Breast epithelium (tissue), 4 donors: ENCODE measurements around the gene TRH. TPM values are rescaled to one million over a fixed set of nuclear protein-coding genes. Genes with fewer than 3 reads are reported as not detected.
"Not testable (repeated sequence)": the region's sequence is repeated elsewhere in the genome, so short reads cannot be mapped to it uniquely, and the experiment has no call there.

ENCODE experiments used
- DNase-seq, 2 donors: peaks; one replicate each; pipeline ENCODE4 v3.0.0-alpha.2; 2019; ENCODE audit warnings: low spot score in 2 of 2
- H3K27ac ChIP-seq, 2 donors: fragments of 200-600 bp; sonication (generic) in 1 of 2; one replicate each; pipeline ENCODE4 v1.5.1; 2016 to 2019; ENCODE audit warnings: mild to moderate bottlenecking in 1 of 2
- H3K27me3 ChIP-seq, 2 donors: fragments of 200-600 bp; sonication (generic) in 1 of 2; one replicate each; pipeline versions ENCODE4 v1.5.1 to v1.6.0; 2017 to 2019; ENCODE audit warnings: control low read depth in 1 of 2, mild to moderate bottlenecking in 1 of 2
- H3K36me3 ChIP-seq: fragments of 200-600 bp; one replicate; pipeline ENCODE4 v1.5.1; 2019
- H3K4me1 ChIP-seq, 2 donors: fragments of 200-600 bp; sonication (generic); one replicate each; pipeline ENCODE4 v1.5.1; 2016 to 2019; ENCODE audit warnings: control low read depth in 1 of 2
- H3K4me3 ChIP-seq, 3 donors: fragments of 200-600 bp; sonication (generic); 1 replicate in 2 of 3; 2 replicates in 1 of 3; pipeline ENCODE4 v1.5.1; 2016 to 2019; ENCODE audit warnings: mild to moderate bottlenecking in 3 of 3, moderate library complexity in 2 of 3
- H3K9me3 ChIP-seq, 2 donors: fragments of 200-600 bp; sonication (generic) in 1 of 2; one replicate each; pipeline ENCODE4 v1.5.1; 2016 to 2019; ENCODE audit warnings: control low read depth in 1 of 2
- CTCF ChIP-seq, 3 donors: fragments of 450-650 bp; IDR thresholded peaks; one replicate each; pipeline ENCODE4 v1.5.1; 2016 to 2017; ENCODE audit warnings: antibody characterized with exemption in 3 of 3, mild to moderate bottlenecking in 3 of 3, moderate library complexity in 3 of 3
- POLR2A ChIP-seq: fragments of 450-650 bp; IDR thresholded peaks from one replicate; pipeline ENCODE4 v1.6.1; 2016; ENCODE audit warnings: antibody characterized with exemption, mild to moderate bottlenecking, moderate library complexity
- POLR2AphosphoS5 ChIP-seq, 3 donors: sonication (generic); formaldehyde crosslinking; IDR thresholded peaks; one replicate each; pipeline ENCODE4 v1.6.1; 2017; ENCODE audit warnings: antibody characterized with exemption in 3 of 3
- intact Hi-C: fragments of 100-400 bp; cut with DNase I; formaldehyde crosslinking; loops from one replicate; pipeline ENCODE4 v1.15.1; 2023; ENCODE audit warnings: low total_unique reads
- total RNA-seq, 3 donors: library from RNA; depleted of rRNA; stranded (reverse); fragments of >200 nt; gene quantifications; one replicate each; pipeline ENCODE4 v1.1.0, GENCODE V29; 2016

The TRH gene
- total RNA-seq, 3 donors from 2014 or later, result not detected

- TF ChIP-seq CTCF (IDR thresholded peaks at IDR 0.05) (no peak), POLR2AphosphoS5 (IDR thresholded peaks at IDR 0.05) (no peak), POLR2A (no peak)
- no peaks in the 10 kb centered on the region for H3K4me1 ChIP-seq
- H3K9me3 ChIP-seq, result no peaks in the 10 kb centered on the region
- H3K4me3 ChIP-seq, result no peak overlapping the region
- H3K36me3 ChIP-seq, result no peaks in the 10 kb centered on the region
- no peak for DNase-seq
- no peaks in the 10 kb centered on the region for H3K27me3 ChIP-seq
- H3K27ac ChIP-seq, result no peak overlapping the region
- intact Hi-C loops, result no loop called here
Observed at GRCh38 chr3:129994883-129995559, 20.5 kb downstream of the TRH start.

- H3K27ac ChIP-seq, result no peak overlapping the region
- intact Hi-C loops, result no loop called here
- no peaks in the 10 kb centered on the region for H3K9me3 ChIP-seq
- no peaks in the 10 kb centered on the region for H3K27me3 ChIP-seq
- H3K4me1 ChIP-seq, result no peaks in the 10 kb centered on the region
- H3K36me3 ChIP-seq, result no peaks in the 10 kb centered on the region
- TF ChIP-seq CTCF (IDR thresholded peaks at IDR 0.05), result no peak
- TF ChIP-seq POLR2A, result no peak
- TF ChIP-seq POLR2AphosphoS5 (IDR thresholded peaks at IDR 0.05), result no peak
- DNase-seq, result no peak
- no peak overlapping the region for H3K4me3 ChIP-seq
Observed at GRCh38 chr3:129996073-129996472, 21.6 kb downstream of the TRH start.

DNA sequence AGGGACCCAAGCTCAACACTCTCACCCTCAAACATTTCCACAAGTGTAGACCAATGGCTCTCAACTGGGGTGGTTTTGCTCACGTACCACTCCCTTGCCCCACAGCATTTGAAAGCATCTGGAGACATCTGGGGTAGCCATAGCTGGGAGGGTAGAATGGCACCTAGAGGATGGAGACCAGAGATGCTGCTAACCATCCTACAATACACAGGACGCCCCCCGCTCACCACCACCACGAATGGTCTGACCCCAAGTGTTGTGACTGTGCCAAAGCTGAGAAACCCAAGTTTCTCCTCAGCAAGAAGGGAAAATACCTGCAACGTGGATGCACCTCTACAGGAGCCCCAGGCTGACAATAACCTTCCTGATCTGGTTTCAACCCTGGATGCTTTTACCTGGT lies 24.7 kb downstream of the TRH start:
- H3K4me3 ChIP-seq, H3K4me1 ChIP-seq, H3K36me3 ChIP-seq, H3K27me3 ChIP-seq, H3K9me3 ChIP-seq, DNase-seq, intact Hi-C loops, H3K27ac ChIP-seq: not testable (repeated sequence)

GRCh38 chr3:130002666-130003598 lies 28.4 kb downstream of the TRH start:
- DNase-seq, result peak in 1 of 2 donors; percentile 54
- H3K9me3 ChIP-seq, H3K27me3 ChIP-seq, H3K27ac ChIP-seq, intact Hi-C loops, H3K36me3 ChIP-seq, H3K4me1 ChIP-seq: not testable (repeated sequence)
- peak overlapping the region; percentile 43 to 68 (median 54) for H3K4me3 ChIP-seq
- TF ChIP-seq CTCF (IDR thresholded peaks at IDR 0.05), result peak in 1 of 3 donors; percentile 81

- Histone ChIP-seq H3K36me3 (no peaks in the 10 kb centered on the region), H3K4me3 (no peak overlapping the region), H3K27ac (no peak overlapping the region), H3K4me1 (no peaks in the 10 kb centered on the region), H3K9me3 (no peaks in the 10 kb centered on the region), H3K27me3 (no peaks in the 10 kb centered on the region)
- intact Hi-C loops, result no loop called here
- TF ChIP-seq CTCF (IDR thresholded peaks at IDR 0.05), result no peak
- TF ChIP-seq POLR2A, result no peak
- no peak for TF ChIP-seq POLR2AphosphoS5 (IDR thresholded peaks at IDR 0.05)
- no peak for DNase-seq
Observed at GRCh38 chr3:130010556-130010955, 36.0 kb downstream of the TRH start.

GRCh38 chr3:130012108-130012507 lies 37.6 kb downstream of the TRH start:
- H3K36me3 ChIP-seq, DNase-seq, H3K27me3 ChIP-seq, H3K9me3 ChIP-seq, H3K27ac ChIP-seq, H3K4me1 ChIP-seq, intact Hi-C loops, H3K4me3 ChIP-seq: not testable (repeated sequence)

GRCh38 chr3:130013246-130013645 lies 38.7 kb downstream of the TRH start:
- H3K4me1 ChIP-seq, H3K4me3 ChIP-seq, DNase-seq, intact Hi-C loops, H3K27me3 ChIP-seq, H3K9me3 ChIP-seq, H3K27ac ChIP-seq, H3K36me3 ChIP-seq: not testable (repeated sequence)
